ENCODE results near the gene TRIM38.

GRCh38 chr6:25916330-25916729 is 46.3 kb upstream of the TRIM38 start:
- no peak for TF ChIP-seq CTCF (IDR thresholded peaks at IDR 0.05)
- no peak for TF ChIP-seq POLR2A (IDR thresholded peaks at IDR 0.05)
